Endometrium (tissue), 2 donors: ENCODE data around the gene POLG.

ENCODE experiments used
- FAIRE-seq: peaks from 2 replicates; lab custom pipeline; 2012; peaks lifted over from hg19 to GRCh38; lab: Jason Lieb, UNC
- donor health status: control.
- donor health status: control.

POLG gene

DNA sequence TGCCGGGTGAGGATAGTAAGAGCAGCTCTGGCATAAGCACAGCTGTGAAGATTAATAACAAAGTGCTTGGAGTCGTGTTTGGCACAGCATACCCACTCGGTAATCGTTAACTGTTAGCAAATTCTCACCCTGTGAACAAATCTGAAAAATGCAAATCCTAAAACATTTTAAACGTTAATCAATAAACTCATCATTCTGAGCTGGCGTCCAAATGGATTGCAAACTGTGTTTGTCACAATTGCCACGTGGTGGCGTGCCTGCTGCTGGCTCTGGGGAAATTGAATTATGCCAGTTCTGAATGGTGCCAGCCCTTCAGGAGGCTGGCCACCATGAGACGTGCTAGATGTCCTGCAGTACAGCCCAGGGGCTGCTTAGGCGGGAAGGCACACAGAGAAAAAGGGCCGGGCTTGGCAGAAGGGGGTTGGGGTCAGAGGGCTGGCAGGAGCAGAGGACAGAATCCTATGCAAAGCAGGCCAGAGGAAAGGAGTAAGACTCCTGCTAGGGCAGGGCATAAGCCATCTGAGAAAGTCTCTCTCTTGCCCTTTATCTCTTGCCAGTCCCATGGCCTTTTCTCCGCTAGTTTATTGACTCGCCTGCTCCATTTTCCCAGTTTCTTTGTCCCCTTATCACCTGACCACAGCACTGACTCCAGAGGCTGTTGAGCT is 22.1 kb upstream of the POLG start:
- FAIRE-seq, result no peak

GRCh38 chr15:89353991-89354390 is 19.4 kb upstream of the POLG start:
- FAIRE-seq, result no peak

- FAIRE-seq, result no peak
These were observed 17.9 kb upstream of the POLG start for GRCh38 chr15:89352476-89352875.

- no peak for FAIRE-seq
These were observed 14.6 kb upstream of the POLG start for GRCh38 chr15:89349206-89349558.

GRCh38 chr15:89346516-89347231 is 12.1 kb upstream of the POLG start:
- no peak for FAIRE-seq

DNA sequence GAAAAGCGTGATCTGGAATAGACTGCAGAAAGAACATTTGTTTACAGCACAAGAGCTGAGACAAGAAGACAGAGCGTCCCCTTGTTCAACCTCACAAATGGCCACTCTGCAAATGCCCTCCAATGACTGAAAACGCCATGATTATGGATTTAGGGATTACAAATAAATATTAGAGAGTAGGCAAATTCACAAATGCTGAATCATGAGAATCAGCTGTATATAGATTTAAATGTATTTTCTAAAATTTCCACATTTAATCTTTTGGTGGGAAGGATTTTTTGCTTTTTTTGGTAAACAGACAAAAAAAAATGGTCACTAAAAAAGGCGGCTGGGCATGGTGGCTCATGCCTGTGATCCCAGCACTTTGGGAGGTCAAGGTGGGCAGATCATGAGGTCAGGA is 10.6 kb upstream of the POLG start:
- FAIRE-seq, result no peak

- no peak for FAIRE-seq
These were observed 8.2 kb upstream of the POLG start for GRCh38 chr15:89342840-89343239.

DNA sequence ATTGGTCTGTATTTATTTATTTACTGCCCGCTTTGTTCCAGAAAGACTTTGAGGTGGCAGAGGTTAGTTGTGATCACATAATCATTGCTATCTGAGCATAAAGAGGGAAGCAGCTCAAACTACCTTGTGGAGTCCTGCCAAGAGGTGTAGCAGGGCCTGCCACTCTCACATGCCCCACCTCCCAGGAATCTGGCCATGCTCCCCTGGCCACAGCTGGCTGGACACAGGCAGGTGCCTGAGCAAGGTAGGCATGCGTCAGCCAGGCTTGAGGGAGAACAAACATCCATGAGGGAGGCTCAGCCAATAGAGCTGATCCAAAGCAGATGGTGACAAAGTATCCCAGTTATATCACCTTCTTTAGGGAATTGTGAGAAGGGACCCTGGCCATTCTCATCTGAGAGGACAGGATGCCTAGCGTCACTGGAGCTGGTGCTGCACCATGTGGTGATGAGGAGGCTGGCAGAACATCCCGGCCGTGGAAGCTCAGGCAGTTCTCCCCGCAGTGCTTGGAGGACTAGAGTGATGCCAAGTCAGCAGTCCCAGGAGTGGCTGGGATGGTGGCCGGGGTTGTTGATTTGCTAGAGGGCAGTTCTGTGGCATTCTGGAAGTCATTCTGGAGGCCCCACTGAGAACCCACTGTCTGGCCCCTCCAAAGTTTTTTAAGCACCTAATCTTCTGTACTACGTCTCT is 6.8 kb upstream of the POLG start:
- no peak for FAIRE-seq

DNA sequence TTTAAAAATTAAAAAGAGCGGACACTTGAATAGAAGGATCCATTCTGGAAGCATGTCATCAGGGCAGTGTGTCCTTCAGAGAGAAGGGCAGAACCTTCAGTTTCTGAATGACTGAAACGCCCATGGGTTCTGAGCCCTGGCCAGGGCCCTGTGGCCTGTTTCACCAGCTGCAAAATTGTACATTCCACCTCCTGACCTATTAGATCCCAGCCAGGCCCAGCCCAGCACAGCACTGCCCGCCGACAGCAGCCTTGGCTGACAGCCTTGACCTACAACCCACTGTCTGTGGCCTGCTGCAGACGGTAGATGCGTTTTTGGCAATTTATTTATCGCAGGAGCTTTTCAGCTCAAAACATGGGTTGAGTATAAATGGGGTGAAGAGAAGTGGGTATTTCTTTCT is 5.9 kb upstream of the POLG start:
- no peak for FAIRE-seq

DNA sequence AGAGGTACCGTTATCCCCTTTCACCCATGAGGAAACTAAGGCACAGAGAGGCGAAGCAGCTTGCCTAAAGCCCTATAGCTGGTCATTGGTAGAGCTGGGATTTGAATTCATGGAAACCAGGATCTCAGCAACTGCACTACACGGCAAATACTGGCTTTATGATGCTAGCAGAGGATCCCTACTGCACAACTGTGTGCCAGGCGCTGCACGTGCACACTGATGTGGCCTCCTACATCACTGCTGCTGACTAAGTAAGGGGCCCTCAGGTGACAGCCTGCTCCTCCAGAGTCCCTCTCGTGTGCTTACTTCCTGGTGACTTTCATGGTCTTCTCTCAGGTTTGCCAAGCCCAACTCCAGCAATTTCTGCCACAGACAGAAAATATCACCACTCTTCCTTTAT is 3.4 kb upstream of the POLG start:
- no peak for FAIRE-seq

DNA sequence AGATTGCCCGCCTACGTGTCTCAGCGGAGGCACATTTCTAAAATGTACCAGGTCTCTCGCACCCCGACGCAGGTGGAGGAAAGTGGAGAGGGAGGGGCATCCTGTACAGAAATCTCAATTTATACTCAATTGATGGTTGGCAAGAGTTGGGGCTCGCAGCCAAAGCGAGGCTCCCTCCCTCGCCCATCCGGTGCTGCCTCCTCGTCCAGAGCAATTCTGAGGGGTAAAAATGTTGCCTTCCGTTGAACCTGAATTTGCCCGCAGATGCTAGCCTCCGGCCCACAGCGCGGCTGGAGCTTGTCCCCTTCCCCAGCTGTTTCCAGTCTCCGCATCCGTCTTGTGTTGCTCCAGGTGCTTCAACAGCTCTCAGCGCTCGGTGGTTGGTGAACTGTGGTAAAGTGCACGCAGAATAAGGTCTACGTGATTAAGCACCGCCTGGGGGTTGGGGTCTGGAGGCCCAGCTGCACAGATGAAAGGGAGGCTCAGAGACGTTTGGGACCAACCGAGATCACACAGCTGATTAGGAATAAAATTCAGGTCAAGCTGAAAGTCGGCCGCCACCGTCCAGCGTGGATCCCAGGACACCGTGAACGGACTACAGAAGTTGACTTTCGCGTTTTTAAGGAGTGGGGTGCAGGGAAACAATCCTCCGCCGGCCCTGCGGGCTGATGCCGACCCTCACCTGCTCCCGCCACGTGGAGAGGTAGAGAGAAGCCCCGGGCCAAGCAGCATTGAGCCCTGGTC is 846 bp upstream of the POLG start:
- no peak for FAIRE-seq

GRCh38 chr15:89333959-89334509 is 590 bp downstream of the POLG start:
- FAIRE-seq, result no peak

- FAIRE-seq, result no peak
These were observed 1.4 kb downstream of the POLG start for GRCh38 chr15:89333011-89333860.

DNA sequence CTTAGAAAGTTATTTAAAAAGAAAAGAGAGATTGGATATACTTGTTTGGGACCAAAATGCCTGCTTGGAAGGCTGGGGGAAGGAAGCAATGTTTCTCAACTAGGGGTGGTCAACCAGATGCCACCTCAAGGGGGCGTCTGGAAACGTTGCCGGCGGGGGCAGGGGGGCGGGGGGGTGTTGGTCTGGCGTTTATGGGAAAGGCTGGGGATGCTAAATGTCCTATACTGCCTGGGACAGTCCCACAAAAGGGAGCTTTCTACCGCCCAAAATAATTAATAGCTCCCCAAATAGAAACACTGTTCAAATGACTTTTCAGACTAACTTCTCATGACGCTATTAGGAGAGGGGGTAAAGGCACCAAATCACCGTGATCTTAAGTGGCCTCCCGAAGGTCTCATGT is 2.2 kb downstream of the POLG start:
- no peak for FAIRE-seq

DNA sequence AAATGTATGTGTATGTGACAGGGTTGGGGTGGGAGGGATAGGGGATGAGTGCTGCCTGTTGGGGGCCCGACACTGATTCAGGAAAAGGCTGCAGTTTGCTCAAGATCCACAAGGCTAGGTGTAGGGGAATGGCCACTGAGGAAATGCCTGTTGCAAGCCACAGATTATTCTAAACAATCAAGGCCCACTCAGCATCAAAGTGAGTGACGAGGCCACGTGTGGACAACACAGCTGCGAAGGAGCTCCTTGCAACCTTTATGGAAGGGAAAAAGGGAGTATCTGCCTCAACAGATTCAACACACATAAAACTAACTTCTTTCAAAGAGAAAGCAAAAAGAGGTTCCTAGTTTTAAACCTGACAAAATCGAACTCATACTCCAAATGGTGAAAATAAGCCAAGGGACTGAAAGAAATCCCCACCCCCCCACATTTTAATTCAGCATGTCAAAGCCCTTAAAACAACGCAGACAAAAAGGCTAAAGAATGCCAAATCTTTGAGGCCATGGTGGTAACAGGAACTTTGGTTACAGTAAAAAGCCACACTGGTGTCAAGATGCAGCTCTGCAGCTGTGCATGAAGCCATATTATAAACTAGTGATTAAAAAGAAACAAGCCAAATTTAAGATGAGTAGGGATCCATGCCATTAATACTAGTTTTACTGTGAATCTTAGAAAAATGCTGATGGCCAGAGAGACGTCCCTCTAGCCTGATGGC is 3.6 kb downstream of the POLG start:
- no peak for FAIRE-seq

DNA sequence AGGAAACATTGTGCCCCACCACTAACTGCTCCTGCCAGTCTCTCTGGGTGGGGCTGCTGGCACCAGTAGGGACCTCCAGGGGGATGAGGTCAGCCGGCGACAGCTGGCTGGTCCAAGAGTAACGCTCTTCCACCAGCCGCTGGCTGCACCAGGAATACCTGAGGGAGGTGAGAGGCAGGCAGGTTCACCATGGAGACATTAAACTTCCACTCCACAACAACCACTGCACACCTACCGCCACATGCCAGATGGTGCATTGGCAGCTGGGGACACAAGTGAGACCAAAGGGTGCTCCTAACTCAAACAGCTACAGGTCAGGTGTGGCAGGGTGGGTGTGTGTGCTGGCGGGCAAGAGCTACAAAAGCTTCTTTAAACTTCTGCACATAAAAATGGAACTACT is 4.5 kb downstream of the POLG start:
- FAIRE-seq, result no peak

GRCh38 chr15:89329329-89330084 is 5.1 kb downstream of the POLG start:
- no peak for FAIRE-seq

DNA sequence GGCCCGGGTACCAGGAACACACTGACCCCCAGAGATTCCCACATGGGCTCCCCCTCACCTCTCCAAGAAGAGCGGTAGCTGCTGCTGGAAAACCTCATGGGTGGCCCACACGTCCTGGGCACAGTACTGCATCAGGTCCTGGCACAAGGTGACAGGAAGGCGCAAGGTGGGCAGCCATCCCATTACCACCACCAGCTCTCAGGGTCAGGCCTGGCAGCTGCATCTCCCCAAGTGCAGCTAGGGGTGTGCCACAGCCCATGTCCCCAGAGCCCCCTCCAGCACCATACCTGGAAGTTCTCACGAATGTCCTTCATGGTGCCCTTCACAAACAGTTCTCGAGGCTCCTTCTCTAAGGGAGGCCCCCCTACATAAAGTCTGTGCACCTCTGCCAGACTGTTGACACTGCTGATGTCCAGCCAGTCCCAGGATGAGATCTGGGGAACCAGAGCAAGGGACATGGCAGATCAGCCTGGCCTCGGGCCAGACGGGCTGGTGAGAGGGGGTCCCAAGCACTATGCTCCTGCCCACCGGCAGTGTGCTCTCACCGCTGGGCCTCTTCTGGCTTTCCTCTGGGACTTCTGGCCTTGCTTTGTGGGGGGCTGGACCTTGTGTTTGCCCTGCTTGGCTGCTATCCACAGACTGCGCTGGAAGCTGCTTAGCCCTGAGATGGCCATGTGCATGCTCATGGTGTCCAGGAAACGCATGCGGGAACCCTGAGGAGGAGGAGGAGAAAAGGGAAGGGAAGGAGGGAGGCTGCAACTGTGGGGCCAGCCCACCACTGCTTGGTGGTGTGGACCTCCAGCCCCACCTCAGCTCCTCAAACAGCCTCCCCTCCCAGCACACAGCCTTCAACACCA is 6.0 kb downstream of the POLG start:
- FAIRE-seq, result no peak

DNA sequence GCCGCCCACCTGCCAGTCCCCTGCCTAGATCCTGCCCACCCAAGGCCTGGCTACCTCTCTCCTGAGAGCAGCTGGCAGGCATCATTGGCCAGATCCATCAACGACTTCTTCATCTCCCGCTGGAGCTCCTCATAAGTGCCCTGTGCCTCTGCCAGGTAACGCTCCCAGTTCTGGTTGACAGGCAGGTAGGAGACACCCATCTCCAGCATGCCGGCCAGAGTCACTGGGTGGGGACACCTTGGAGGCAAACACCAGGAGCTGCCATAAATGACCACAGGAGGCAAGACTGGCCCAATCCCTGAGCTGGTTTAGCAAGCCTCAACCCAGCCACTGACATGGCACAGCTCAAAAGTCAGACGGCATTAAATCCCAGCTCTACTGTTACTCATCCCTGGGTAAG is 7.5 kb downstream of the POLG start:
- FAIRE-seq, result no peak
